Brain microvascular endothelial cell (primary cell): Measurements from ENCODE around the gene MINK1.

Source experiments
- DNase-seq: peaks from one replicate; pipeline ENCODE4 v3.0.0-alpha.2; 2020
- H3K27ac ChIP-seq: fragments of 250-450 bp; sonication (Bioruptor Pico); 2 replicates; pipeline ENCODE4 v1.5.1; 2020; ENCODE audit warnings: mild to moderate bottlenecking, moderate library complexity
- H3K27me3 ChIP-seq: fragments of 250-450 bp; sonication (Bioruptor Pico); replicated peaks from 2 replicates; pipeline ENCODE4 v1.5.1; 2020; ENCODE audit warnings: mild to moderate bottlenecking
- H3K36me3 ChIP-seq: fragments of 250-450 bp; sonication (Bioruptor Pico); replicated peaks from 2 replicates; pipeline ENCODE4 v1.5.1; 2020; ENCODE audit warnings: mild to moderate bottlenecking
- H3K4me3 ChIP-seq: 2 replicates; pipeline ENCODE4 v1.5.1; 2011; ENCODE audit warnings: low read depth, mild to moderate bottlenecking, control low read depth, low read length, moderate library complexity
- CTCF ChIP-seq: IDR thresholded peaks from 2 replicates; pipeline ENCODE4 v1.5.1; 2011; ENCODE audit warnings: low read depth, mild to moderate bottlenecking, moderate library complexity, low read length, control low read depth, inconsistent platforms; ENCODE audit errors: missing control alignments
- in situ Hi-C: cut with HindIII; loops from 2 replicates; pipeline ENCODE4 v1.10.0; 2017; ENCODE audit warnings: low sequenced_read_pairs, low pct_ligation_motif_present

MINK1 gene

GRCh38 chr17:4796552-4796920 is 36.6 kb upstream of the MINK1 start:
- peak; percentile 39 for DNase-seq
- H3K27ac ChIP-seq = peak overlapping the region; percentile 85
- H3K4me3 ChIP-seq = peak overlapping the region; percentile 100
- in situ Hi-C loops = no loop called here
- TF ChIP-seq CTCF = no peak
- H3K27me3 ChIP-seq = no peaks in the 10 kb centered on the region
- H3K36me3 ChIP-seq = peaks cover 12% of the 10 kb centered on the region

- no peaks in the 10 kb centered on the region for H3K27me3 ChIP-seq
- no peak overlapping the region for H3K27ac ChIP-seq
- in situ Hi-C loops = no loop called here
- no peak for DNase-seq
- H3K4me3 ChIP-seq = no peak overlapping the region
- TF ChIP-seq CTCF = no peak
- peaks cover 12% of the 10 kb centered on the region for H3K36me3 ChIP-seq
Observed at GRCh38 chr17:4800462-4801196, 32.5 kb upstream of the MINK1 start.

- no peak within 1 kb of the TSS for H3K4me3 ChIP-seq
- peaks cover 12% of the 10 kb centered on the region for H3K36me3 ChIP-seq
- DNase-seq = no peak
- H3K27ac ChIP-seq = no peak within 1 kb of the TSS
- no peaks in the 10 kb centered on the region for H3K27me3 ChIP-seq
- TF ChIP-seq CTCF = no peak
- in situ Hi-C loops = no loop called here
Observed at GRCh38 chr17:4802228-4802627, 30.9 kb upstream of the MINK1 start, which contains the start of gene C17orf114. TSS of gene C17orf114 (minus strand) at chr17:4802328.

- Histone ChIP-seq H3K36me3 (peaks cover under 1% of the 10 kb centered on the region), H3K4me3 (peak overlapping the region; percentile 73), H3K27ac (no peak overlapping the region), H3K27me3 (no peaks in the 10 kb centered on the region)
- DNase-seq = no peak
- in situ Hi-C loops = no loop called here
- no peak for TF ChIP-seq CTCF
Observed at GRCh38 chr17:4806456-4806776, 26.7 kb upstream of the MINK1 start.

GRCh38 chr17:4806777-4807604 is 26.1 kb upstream of the MINK1 start, which contains the start of gene PLD2:
TSS of gene PLD2 (plus strand) at chr17:4807152. CDS start at chr17:4807773, 621 bp downstream.
- TF ChIP-seq CTCF = no peak
- in situ Hi-C loops = no loop called here
- Histone ChIP-seq H3K36me3 (peaks cover 2% of the 10 kb centered on the region), H3K27me3 (no peaks in the 10 kb centered on the region), H3K27ac (peak within 1 kb of the TSS; percentile 47), H3K4me3 (peak within 1 kb of the TSS; percentile 73)
- DNase-seq = peak; percentile 47
